NT2/D1 (cell line): Measurements from ENCODE around the gene PLEKHH2.
"Not testable (repeated sequence)": the region's sequence is repeated elsewhere in the genome, so short reads cannot be mapped to it uniquely, and the experiment has no call there.

Source experiments
- DNase-seq: peaks from one replicate; pipeline ENCODE4 v3.0.0-alpha.2; 2011; ENCODE audit warnings: low read depth, low spot score
- H3K27me3 ChIP-seq: 2 replicates; pipeline ENCODE4 v1.6.0; 2011; ENCODE audit warnings: mild to moderate bottlenecking; ENCODE audit not compliant: insufficient read length, insufficient read depth
- H3K36me3 ChIP-seq: 2 replicates; pipeline ENCODE4 v1.6.1; 2011; ENCODE audit warnings: mild to moderate bottlenecking, low read length, mixed read lengths; ENCODE audit not compliant: insufficient read depth, insufficient read length
- H3K4me1 ChIP-seq: 2 replicates; pipeline ENCODE4 v1.5.1; 2011; ENCODE audit not compliant: insufficient read depth, insufficient read length
- H3K4me3 ChIP-seq: 2 replicates; pipeline ENCODE4 v1.5.1; 2011; ENCODE audit warnings: low read depth; ENCODE audit not compliant: insufficient read length
- H3K9ac ChIP-seq: 2 replicates; pipeline ENCODE4 v1.6.0; 2011; ENCODE audit warnings: low read depth; ENCODE audit not compliant: insufficient read length
- H3K9me3 ChIP-seq: 2 replicates; pipeline ENCODE4 v1.5.1; 2011; ENCODE audit warnings: mild to moderate bottlenecking, low read length; ENCODE audit not compliant: insufficient read depth
- SUZ12 ChIP-seq: IDR thresholded peaks from 2 replicates; pipeline ENCODE4 v1.6.1; 2011; ENCODE audit not compliant: insufficient read length, insufficient read depth; ENCODE audit errors: extremely low read depth
- YY1 ChIP-seq: IDR thresholded peaks from 2 replicates; pipeline ENCODE4 v1.6.1; 2011; ENCODE audit not compliant: insufficient read length, insufficient read depth
- ZNF274 ChIP-seq: IDR thresholded peaks from 2 replicates; pipeline ENCODE4 v1.6.1; 2011; ENCODE audit warnings: mild to moderate bottlenecking, low read depth, low read length

PLEKHH2 gene

GRCh38 chr2:43725711-43726246 is 88.7 kb downstream of the PLEKHH2 start:
- TF ChIP-seq ZNF274, result no peak
- TF ChIP-seq SUZ12, result no peak
- Histone ChIP-seq H3K4me1 (peaks cover 2% of the 10 kb centered on the region), H3K9me3 (no peaks in the 10 kb centered on the region), H3K9ac (no peak overlapping the region), H3K36me3 (no peaks in the 10 kb centered on the region), H3K27me3 (no peaks in the 10 kb centered on the region), H3K4me3 (no peak overlapping the region)
- DNase-seq, result no peak

- not testable (repeated sequence) for DNase-seq, H3K27me3 ChIP-seq, H3K36me3 ChIP-seq, H3K4me1 ChIP-seq, H3K9me3 ChIP-seq, H3K4me3 ChIP-seq, H3K9ac ChIP-seq
Observed at GRCh38 chr2:43726961-43727633, 90.0 kb downstream of the PLEKHH2 start.

GRCh38 chr2:43727634-43728014 is 90.6 kb downstream of the PLEKHH2 start:
- peaks cover 2% of the 10 kb centered on the region for H3K4me1 ChIP-seq
- H3K4me3 ChIP-seq, result no peak overlapping the region
- H3K9ac ChIP-seq, result no peak overlapping the region
- no peaks in the 10 kb centered on the region for H3K27me3 ChIP-seq
- no peak for DNase-seq
- no peaks in the 10 kb centered on the region for H3K36me3 ChIP-seq
- TF ChIP-seq SUZ12, result no peak
- no peak for TF ChIP-seq ZNF274
- TF ChIP-seq YY1, result no peak
- H3K9me3 ChIP-seq, result no peaks in the 10 kb centered on the region

- TF ChIP-seq SUZ12, result no peak
- TF ChIP-seq YY1, result no peak
- TF ChIP-seq ZNF274, result no peak
- no peaks in the 10 kb centered on the region for H3K36me3 ChIP-seq
- no peaks in the 10 kb centered on the region for H3K27me3 ChIP-seq
- H3K9ac ChIP-seq, result no peak overlapping the region
- H3K4me3 ChIP-seq, result no peak overlapping the region
- no peaks in the 10 kb centered on the region for H3K9me3 ChIP-seq
- no peak for DNase-seq
- peaks cover 2% of the 10 kb centered on the region for H3K4me1 ChIP-seq
Observed at GRCh38 chr2:43729491-43730174, 92.6 kb downstream of the PLEKHH2 start.

- DNase-seq, result no peak
- H3K4me3 ChIP-seq, result no peak overlapping the region
- H3K9ac ChIP-seq, result no peak overlapping the region
- H3K9me3 ChIP-seq, result no peaks in the 10 kb centered on the region
- no peak for TF ChIP-seq YY1
- TF ChIP-seq SUZ12, result no peak
- no peaks in the 10 kb centered on the region for H3K4me1 ChIP-seq
- no peaks in the 10 kb centered on the region for H3K27me3 ChIP-seq
- H3K36me3 ChIP-seq, result no peaks in the 10 kb centered on the region
Observed at GRCh38 chr2:43731211-43731610, 94.2 kb downstream of the PLEKHH2 start.

GRCh38 chr2:43736637-43737036 is 99.6 kb downstream of the PLEKHH2 start:
- H3K4me1 ChIP-seq, result no peaks in the 10 kb centered on the region
- no peak for TF ChIP-seq ZNF274
- no peak for TF ChIP-seq SUZ12
- no peak for TF ChIP-seq YY1
- DNase-seq, result no peak
- no peak overlapping the region for H3K4me3 ChIP-seq
- H3K36me3 ChIP-seq, result no peaks in the 10 kb centered on the region
- no peaks in the 10 kb centered on the region for H3K27me3 ChIP-seq
- H3K9me3 ChIP-seq, result no peaks in the 10 kb centered on the region
- no peak overlapping the region for H3K9ac ChIP-seq

GRCh38 chr2:43737097-43737854 is 100.2 kb downstream of the PLEKHH2 start:
- Histone ChIP-seq H3K4me3 (no peak overlapping the region), H3K4me1 (no peaks in the 10 kb centered on the region), H3K9ac (no peak overlapping the region), H3K36me3 (no peaks in the 10 kb centered on the region), H3K9me3 (no peaks in the 10 kb centered on the region), H3K27me3 (no peaks in the 10 kb centered on the region)
- no peak for DNase-seq
- TF ChIP-seq ZNF274 (no peak), YY1 (no peak), SUZ12 (no peak)
